OCI-LY7 (cell line): ENCODE results near the gene KLK6. TPM values are rescaled to one million over a fixed set of nuclear protein-coding genes. Genes with fewer than 3 reads are reported as not detected.

Source experiments
- BruUV-seq: library from RNA; stranded (reverse); fragments of 400-500 nt; replicated peaks from 2 replicates; lab custom pipeline; 2021; lab: Mats Ljungman, UMichigan
- CTCF ChIA-PET: fragments of 300-600 bp; sonication (Branson Sonifier 250); formaldehyde crosslinking; loops from one replicate; lab custom pipeline; 2022; ENCODE audit warnings: antibody characterized with exemption; ENCODE audit not compliant: unreplicated experiment; lab: Charles Lee
- POLR2A ChIA-PET: fragments of 300-600 bp; sonication (Branson Sonifier 250); formaldehyde crosslinking; loops from one replicate; lab custom pipeline; 2022; ENCODE audit warnings: antibody characterized with exemption; lab: Charles Lee
- DNase-seq: peaks from one replicate; pipeline ENCODE4 v3.0.0-alpha.2; 2015; ENCODE audit warnings: low spot score
- H2AFZ ChIP-seq: fragments of 200-600 bp; sonication (generic), shearing (Covaris generic); 2 replicates; pipeline ENCODE4 v1.6.1; 2014; ENCODE audit warnings: mild to moderate bottlenecking, antibody characterized with exemption, low read length, moderate library complexity
- H3K27ac ChIP-seq: fragments of 200-600 bp; sonication (generic); 2 replicates; pipeline ENCODE4 v1.5.1; 2014; ENCODE audit warnings: mixed run types, low read depth, mild to moderate bottlenecking, moderate library complexity, low read length, inconsistent platforms; ENCODE audit not compliant: poor library complexity, severe bottlenecking
- H3K36me3 ChIP-seq: fragments of 200-600 bp; sonication (generic); 2 replicates; pipeline ENCODE4 v1.6.1; 2014; ENCODE audit warnings: mild to moderate bottlenecking, antibody characterized with exemption, low read length, moderate library complexity, mixed read lengths; ENCODE audit not compliant: insufficient read depth
- H3K4me1 ChIP-seq: fragments of 200-600 bp; sonication (generic); 2 replicates; pipeline ENCODE4 v1.5.1; 2014; ENCODE audit warnings: mild to moderate bottlenecking, low read length; ENCODE audit not compliant: insufficient read depth, poor library complexity, severe bottlenecking
- H3K4me2 ChIP-seq: fragments of 200-600 bp; sonication (generic); 2 replicates; pipeline ENCODE4 v1.6.1; 2014; ENCODE audit warnings: mild to moderate bottlenecking, low read length
- H3K4me3 ChIP-seq: fragments of 200-600 bp; sonication (generic); 2 replicates; pipeline ENCODE4 v1.5.1; 2014; ENCODE audit warnings: mild to moderate bottlenecking, low read depth, low read length; ENCODE audit not compliant: poor library complexity, severe bottlenecking
- H3K79me2 ChIP-seq: fragments of 200-600 bp; sonication (generic); 2 replicates; pipeline ENCODE4 v1.6.1; 2016; ENCODE audit warnings: low read depth, mild to moderate bottlenecking, low read length, moderate library complexity, mixed read lengths; ENCODE audit not compliant: insufficient read depth
- H3K9me2 ChIP-seq: fragments of 200-600 bp; sonication (generic); 2 replicates; pipeline ENCODE4 v1.6.1; 2016; ENCODE audit warnings: mild to moderate bottlenecking, low read length, mixed read lengths; ENCODE audit not compliant: insufficient read depth
- H3K9me3 ChIP-seq: fragments of 200-600 bp; sonication (generic); 2 replicates; pipeline ENCODE4 v1.6.1; 2014; ENCODE audit warnings: mild to moderate bottlenecking, mixed run types, low read length, mixed read lengths
- H4K20me1 ChIP-seq: fragments of 200-600 bp; sonication (generic); 2 replicates; pipeline ENCODE4 v1.6.1; 2014; ENCODE audit warnings: mild to moderate bottlenecking, antibody characterized with exemption, low read length, moderate library complexity, mixed read lengths; ENCODE audit not compliant: insufficient read depth
- CTCF ChIP-seq: fragments of 200-600 bp; sonication (generic); conservative IDR thresholded peaks from 2 replicates; pipeline ENCODE4 v1.5.1; 2014; ENCODE audit warnings: mild to moderate bottlenecking, antibody characterized with exemption, low read length, moderate library complexity, mixed read lengths
- EZH2phosphoT487 ChIP-seq: fragments of 200-600 bp; sonication (generic); IDR thresholded peaks from 2 replicates; pipeline ENCODE4 v1.6.1; 2018; ENCODE audit warnings: low read depth, borderline replicate concordance, mild to moderate bottlenecking, mixed run types, antibody characterized with exemption, low read length, moderate library complexity, mixed read lengths
- intact Hi-C: fragments of 100-400 bp; cut with micrococcal nuclease; formaldehyde crosslinking; loops from one replicate; pipeline ENCODE4 v1.10.0; 2022; ENCODE audit not compliant: unreplicated experiment
- total RNA-seq, 2 experiments: library from RNA; depleted of rRNA in 1 of 2; stranded (reverse); fragments of >200 nt in 1 of 2; shearing (Covaris generic) in 1 of 2; gene quantifications; 2 replicates each; pipeline ENCODE4 v1.2.3, GENCODE V29; 2014 to 2022

Gene KLK6
- total RNA-seq, 2 experiments from 2014 or later: not detected

- POLR2A ChIA-PET: no interaction called here
- BruUV-seq: no TSS peak
- intact Hi-C loops: no loop called here
Observed at GRCh38 chr19:50931023-50931422, 38.4 kb downstream of the KLK6 start.

DNA sequence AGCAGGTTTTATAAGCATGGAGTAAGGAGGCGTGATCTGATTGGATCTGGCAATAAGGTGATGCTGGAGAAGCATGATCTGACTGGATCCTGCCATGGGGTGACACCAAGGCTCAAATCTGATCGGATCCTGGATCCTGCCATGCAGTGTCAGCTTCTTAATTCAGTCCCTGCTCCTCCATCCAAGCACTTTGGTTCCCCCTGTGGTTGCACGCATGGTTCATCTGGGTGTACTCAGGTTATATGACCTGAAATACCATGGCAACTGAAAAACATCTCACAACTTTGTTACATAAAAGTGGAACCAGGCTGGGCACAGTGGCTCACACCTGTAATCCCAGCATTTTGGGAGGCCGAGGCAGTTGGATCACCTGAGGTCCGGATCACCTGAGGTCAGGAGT is 40.6 kb downstream of the KLK6 start:
- intact Hi-C loops: no loop called here
- CTCF ChIA-PET: no interaction called here
- H3K9me3 ChIP-seq: no peaks in the 10 kb centered on the region

More at GRCh38 chr19:50931023-50931422, 38.4 kb downstream of the KLK6 start:
- H4K20me1 ChIP-seq: no peaks in the 10 kb centered on the region
- H3K36me3 ChIP-seq: no peaks in the 10 kb centered on the region
- H3K4me2 ChIP-seq: no peak overlapping the region
- no peak overlapping the region for H2AFZ ChIP-seq
- no peak overlapping the region for H3K4me3 ChIP-seq
- no peaks in the 10 kb centered on the region for H3K9me2 ChIP-seq
- H3K9me3 ChIP-seq: no peaks in the 10 kb centered on the region
- H3K27ac ChIP-seq: no peak overlapping the region
- no peaks in the 10 kb centered on the region for H3K79me2 ChIP-seq
- no peak for DNase-seq
- CTCF ChIA-PET: no interaction called here
- no peaks in the 10 kb centered on the region for H3K4me1 ChIP-seq
- no peak for TF ChIP-seq CTCF
- no peak for TF ChIP-seq EZH2phosphoT487

GRCh38 chr19:50926144-50926543 is 43.2 kb downstream of the KLK6 start:
- Histone ChIP-seq H3K4me1 (no peaks in the 10 kb centered on the region), H3K4me3 (no peak overlapping the region), H3K4me2 (no peak overlapping the region), H3K9me2 (no peaks in the 10 kb centered on the region), H2AFZ (no peak overlapping the region), H3K27ac (no peak overlapping the region), H4K20me1 (no peaks in the 10 kb centered on the region), H3K79me2 (no peaks in the 10 kb centered on the region), H3K36me3 (no peaks in the 10 kb centered on the region), H3K9me3 (no peaks in the 10 kb centered on the region)
- BruUV-seq: no TSS peak
- no peak for DNase-seq
- ChIA-PET CTCF (no interaction called here), POLR2A (no interaction called here)
- no peak for TF ChIP-seq CTCF
- TF ChIP-seq EZH2phosphoT487: no peak
- intact Hi-C loops: no loop called here

More for the DNA sequence above, 40.6 kb downstream of the KLK6 start:
- POLR2A ChIA-PET: no interaction called here
- no peak for DNase-seq
- H3K27ac ChIP-seq: no peak overlapping the region
- no peak overlapping the region for H2AFZ ChIP-seq
- H3K9me2 ChIP-seq: no peaks in the 10 kb centered on the region
- H3K4me3 ChIP-seq: no peak overlapping the region
- TF ChIP-seq CTCF (no peak), EZH2phosphoT487 (no peak)
- no peaks in the 10 kb centered on the region for H3K36me3 ChIP-seq
- no peaks in the 10 kb centered on the region for H4K20me1 ChIP-seq
- H3K79me2 ChIP-seq: no peaks in the 10 kb centered on the region
- BruUV-seq: no TSS peak
- H3K4me2 ChIP-seq: no peak overlapping the region
- H3K4me1 ChIP-seq: no peaks in the 10 kb centered on the region
